ENCODE results near the gene PDCD10. TPM values are rescaled to one million over a fixed set of nuclear protein-coding genes. Genes with fewer than 3 reads are reported as not detected.

PDCD10 gene
- polyA plus RNA-seq, 1 donor (not counting 4 experiments of a cell fraction or from before 2014, with no cell fraction given) = 131 TPM

- dilution Hi-C loops (cut with MboI; ENCODE audit: extremely low pct_ligation_motif_present, low sequenced_read_pairs) = no loop called here
- Histone ChIP-seq H2AFZ (ENCODE audit: control insufficient read depth, low read length) (no peak overlapping the region), H3K79me2 (ENCODE audit: control insufficient read depth, insufficient read depth, low read length) (peaks cover 89% of the 10 kb centered on the region), H3K9ac (ENCODE audit: control insufficient read depth, extremely low read depth, insufficient read depth, low read length) (no peak overlapping the region), H3K9me3 (ENCODE audit: control insufficient read depth, low read depth, low read length) (no peaks in the 10 kb centered on the region), H4K20me1 (ENCODE audit: control insufficient read depth, extremely low read depth, insufficient read depth, low read length) (peaks cover 3% of the 10 kb centered on the region), H3K9me1 (ENCODE audit: control insufficient read depth, extremely low read depth, insufficient read depth, low read length) (no peaks in the 10 kb centered on the region), H3K36me3 (ENCODE audit: control insufficient read depth in 2 of 2, extremely low read depth in 1 of 2, insufficient read depth in 2 of 2, low read length in 2 of 2) (peaks cover 7 to 8% of the 10 kb centered on the region in 2 experiments), H3K4me1 (ENCODE audit: control insufficient read depth, extremely low read depth, insufficient read depth, low read length) (no peaks in the 10 kb centered on the region), H3K27ac (ENCODE audit: control insufficient read depth, insufficient read depth, low read length) (no peak overlapping the region), H3K4me3 (ENCODE audit: control insufficient read depth in 2 of 3, extremely low read depth in 1 of 3, insufficient read depth in 2 of 3, low read depth in 1 of 3, low read length in 3 of 3) (no peak overlapping the region), H3K4me2 (ENCODE audit: control insufficient read depth, extremely low read depth, insufficient read depth, low read depth, low read length) (no peak overlapping the region), H3K27me3 (ENCODE audit: control insufficient read depth, extremely low read depth, insufficient read depth, low read length) (no peaks in the 10 kb centered on the region)
- DNase-seq (ENCODE audit: low read depth, low spot score) (no peak), FAIRE-seq (no peak)
- TF ChIP-seq CTCF (optimal IDR thresholded peaks at IDR 0.05 in 1 of 3, IDR thresholded peaks at IDR 0.05 in 1 of 3, conservative IDR thresholded peaks at IDR 0.05 in 1 of 3; ENCODE audit: extremely low read depth in 1 of 3, insufficient read depth in 2 of 3, low read length in 3 of 3) (no peak), EZH2 (IDR thresholded peaks at IDR 0.05; ENCODE audit: low read length) (no peak)
Observed at GRCh38 chr3:167712445-167712844, 22.2 kb downstream of the PDCD10 start.

- Histone ChIP-seq H3K4me2 (ENCODE audit: control insufficient read depth, extremely low read depth, insufficient read depth, low read depth, low read length) (no peak overlapping the region), H3K27ac (ENCODE audit: control insufficient read depth, insufficient read depth, low read length) (no peak overlapping the region), H3K4me3 (ENCODE audit: control insufficient read depth in 2 of 3, extremely low read depth in 1 of 3, insufficient read depth in 2 of 3, low read depth in 1 of 3, low read length in 3 of 3) (no peak overlapping the region), H3K9me3 (ENCODE audit: control insufficient read depth, low read depth, low read length) (no peaks in the 10 kb centered on the region), H2AFZ (ENCODE audit: control insufficient read depth, low read length) (no peak overlapping the region), H3K27me3 (ENCODE audit: control insufficient read depth, extremely low read depth, insufficient read depth, low read length) (no peaks in the 10 kb centered on the region), H3K9ac (ENCODE audit: control insufficient read depth, extremely low read depth, insufficient read depth, low read length) (no peak overlapping the region), H4K20me1 (ENCODE audit: control insufficient read depth, extremely low read depth, insufficient read depth, low read length) (peaks cover 3% of the 10 kb centered on the region), H3K4me1 (ENCODE audit: control insufficient read depth, extremely low read depth, insufficient read depth, low read length) (no peaks in the 10 kb centered on the region), H3K79me2 (ENCODE audit: control insufficient read depth, insufficient read depth, low read length) (peaks cover 89% of the 10 kb centered on the region), H3K9me1 (ENCODE audit: control insufficient read depth, extremely low read depth, insufficient read depth, low read length) (no peaks in the 10 kb centered on the region), H3K36me3 (ENCODE audit: control insufficient read depth in 2 of 2, extremely low read depth in 1 of 2, insufficient read depth in 2 of 2, low read length in 2 of 2) (peaks cover 7 to 8% of the 10 kb centered on the region in 2 experiments)
- TF ChIP-seq EZH2 (IDR thresholded peaks at IDR 0.05; ENCODE audit: low read length) (no peak), CTCF (optimal IDR thresholded peaks at IDR 0.05 in 1 of 3, IDR thresholded peaks at IDR 0.05 in 1 of 3, conservative IDR thresholded peaks at IDR 0.05 in 1 of 3; ENCODE audit: extremely low read depth in 1 of 3, insufficient read depth in 2 of 3, low read length in 3 of 3) (no peak)
- dilution Hi-C loops (cut with MboI; ENCODE audit: extremely low pct_ligation_motif_present, low sequenced_read_pairs) = no loop called here
- DNase-seq (ENCODE audit: low read depth, low spot score) (no peak), FAIRE-seq (no peak)
Observed at GRCh38 chr3:167711439-167711838, 23.3 kb downstream of the PDCD10 start.

Data from keratinocyte (primary cell).